Prostate gland (tissue), 2 donors: ENCODE data around the gene PCDH1. TPM values are rescaled to one million over a fixed set of nuclear protein-coding genes. Genes with fewer than 3 reads are reported as not detected.

Experiments used
- DNase-seq: peaks from one replicate; pipeline ENCODE4 v3.0.0-alpha.2; 2019; ENCODE audit warnings: low spot score
- H3K27ac ChIP-seq, 2 donors: fragments of 200-600 bp; sonication (generic); 2 replicates each; pipeline ENCODE4 v1.5.1; 2017 to 2019
- H3K27me3 ChIP-seq: fragments of 200-600 bp; sonication (generic); replicated peaks from 2 replicates; pipeline ENCODE4 v1.5.1; 2019; ENCODE audit not compliant: insufficient read depth
- H3K36me3 ChIP-seq, 2 donors: fragments of 200-600 bp; sonication (generic); 1 replicate in 1 of 2; 2 replicates in 1 of 2; pipeline versions ENCODE4 v1.5.1 to v1.8.1; 2017 to 2019
- H3K4me1 ChIP-seq: fragments of 200-600 bp; sonication (generic); replicated peaks from 2 replicates; pipeline ENCODE4 v1.5.1; 2019
- H3K4me3 ChIP-seq, 2 donors: fragments of 200-600 bp; sonication (generic); 2 replicates each; pipeline ENCODE4 v1.5.1; 2017 to 2019
- H3K9me3 ChIP-seq: fragments of 200-600 bp; sonication (generic); 2 replicates; pipeline ENCODE4 v1.5.1; 2017
- POLR2A ChIP-seq: fragments of 450-650 bp; IDR thresholded peaks from one replicate; pipeline ENCODE4 v1.6.1; 2016; ENCODE audit warnings: antibody characterized with exemption, mild to moderate bottlenecking
- POLR2AphosphoS5 ChIP-seq: sonication (generic); formaldehyde crosslinking; IDR thresholded peaks from one replicate; pipeline ENCODE4 v1.6.1; 2017; ENCODE audit warnings: antibody characterized with exemption
- WGBS: methylation state at CpG from one replicate; pipeline ENCODE4 v1.1.5; 2018; 5-methylcytosine and 5-hydroxymethylcytosine counted together
- intact Hi-C: fragments of 100-400 bp; cut with DNase I; formaldehyde crosslinking; loops from one replicate; pipeline ENCODE4 v1.14.2; 2022
- total RNA-seq, 2 donors: library from RNA; depleted of rRNA; stranded (reverse); fragments of >200 nt; gene quantifications; one replicate each; pipeline ENCODE4 v1.1.0, GENCODE V29; 2016
- TF ChIP-seq, protein P1 (sequence below), 4 experiments: fragments of 200-600 bp in 2 of 4; fragments of 450-650 bp in 2 of 4; sonication (generic) in 2 of 4; IDR thresholded peaks; 1 replicate in 3 of 4; 2 replicates in 1 of 4; pipeline ENCODE4 v1.5.1; 2016 to 2019; ENCODE audit warnings: antibody characterized with exemption in 4 of 4, mild to moderate bottlenecking in 2 of 4, moderate library complexity in 2 of 4

Gene PCDH1
- total RNA-seq, 2 donors from 2014 or later, result 49.2 to 81.1 TPM

DNA sequence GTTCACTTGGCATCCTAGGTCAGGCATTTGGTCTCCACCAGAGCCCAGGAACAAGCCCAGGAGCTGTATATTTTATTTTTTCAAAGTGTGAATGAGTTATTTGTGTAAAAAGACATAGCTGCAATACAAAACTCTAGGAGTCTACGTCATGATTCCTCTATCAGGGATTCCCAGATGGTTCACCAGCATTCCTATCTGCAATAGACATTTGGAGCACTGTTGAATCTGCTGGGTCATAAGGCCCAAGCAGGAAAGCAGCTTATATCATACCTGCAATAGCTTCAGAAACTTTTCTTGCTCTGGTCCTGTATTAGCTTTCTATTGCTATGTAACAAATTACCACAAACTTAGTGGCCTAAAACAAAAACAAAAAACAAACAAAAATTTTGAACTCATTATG, 28.8 kb upstream of the PCDH1 start:
- WGBS, result 0% methylated on average over 1 of the region's 1 CpG
- H3K9me3 ChIP-seq, result no peaks in the 10 kb centered on the region

DNA sequence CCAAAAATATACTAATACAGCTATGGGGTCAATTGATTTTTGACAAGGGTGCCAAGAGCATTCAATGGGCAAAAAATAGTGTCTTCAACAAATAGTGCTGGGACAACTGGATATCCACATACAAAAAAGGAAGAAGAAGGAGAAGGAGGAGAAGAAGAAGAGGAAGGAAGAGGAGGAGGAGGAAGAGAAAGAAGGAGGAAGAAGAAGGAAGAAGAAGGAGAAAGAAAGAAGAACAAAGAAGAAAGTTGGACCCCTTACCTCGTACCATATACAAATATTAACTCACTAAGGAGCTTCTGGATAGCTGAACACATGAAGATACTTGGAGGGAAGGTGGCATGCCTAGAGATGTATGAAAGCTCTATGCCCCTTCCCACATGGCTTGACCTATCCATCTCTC, 28.3 kb upstream of the PCDH1 start:
- no peak for TF ChIP-seq POLR2AphosphoS5
- TF ChIP-seq POLR2A, result no peak
- TF ChIP-seq, protein P1, sequence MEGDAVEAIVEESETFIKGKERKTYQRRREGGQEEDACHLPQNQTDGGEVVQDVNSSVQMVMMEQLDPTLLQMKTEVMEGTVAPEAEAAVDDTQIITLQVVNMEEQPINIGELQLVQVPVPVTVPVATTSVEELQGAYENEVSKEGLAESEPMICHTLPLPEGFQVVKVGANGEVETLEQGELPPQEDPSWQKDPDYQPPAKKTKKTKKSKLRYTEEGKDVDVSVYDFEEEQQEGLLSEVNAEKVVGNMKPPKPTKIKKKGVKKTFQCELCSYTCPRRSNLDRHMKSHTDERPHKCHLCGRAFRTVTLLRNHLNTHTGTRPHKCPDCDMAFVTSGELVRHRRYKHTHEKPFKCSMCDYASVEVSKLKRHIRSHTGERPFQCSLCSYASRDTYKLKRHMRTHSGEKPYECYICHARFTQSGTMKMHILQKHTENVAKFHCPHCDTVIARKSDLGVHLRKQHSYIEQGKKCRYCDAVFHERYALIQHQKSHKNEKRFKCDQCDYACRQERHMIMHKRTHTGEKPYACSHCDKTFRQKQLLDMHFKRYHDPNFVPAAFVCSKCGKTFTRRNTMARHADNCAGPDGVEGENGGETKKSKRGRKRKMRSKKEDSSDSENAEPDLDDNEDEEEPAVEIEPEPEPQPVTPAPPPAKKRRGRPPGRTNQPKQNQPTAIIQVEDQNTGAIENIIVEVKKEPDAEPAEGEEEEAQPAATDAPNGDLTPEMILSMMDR (IDR thresholded peaks at IDR 0.05), result no peak
- no peak for DNase-seq
- Histone ChIP-seq H3K4me3 (no peak overlapping the region), H3K9me3 (no peaks in the 10 kb centered on the region), H3K27me3 (no peaks in the 10 kb centered on the region), H3K36me3 (no peaks in the 10 kb centered on the region), H3K27ac (no peak overlapping the region), H3K4me1 (no peaks in the 10 kb centered on the region)
- intact Hi-C loops, result no loop called here
- 50% methylated on average over 1 of the region's 1 CpG for WGBS

More for the DNA sequence above, 28.8 kb upstream of the PCDH1 start:
- Histone ChIP-seq H3K36me3 (no peaks in the 10 kb centered on the region), H3K27ac (no peak overlapping the region), H3K4me1 (no peaks in the 10 kb centered on the region), H3K4me3 (no peak overlapping the region), H3K27me3 (no peaks in the 10 kb centered on the region)
- intact Hi-C loops, result no loop called here
- DNase-seq, result no peak
- TF ChIP-seq, protein P1 (IDR thresholded peaks at IDR 0.05), result no peak
- TF ChIP-seq POLR2AphosphoS5 (no peak), POLR2A (no peak)

DNA sequence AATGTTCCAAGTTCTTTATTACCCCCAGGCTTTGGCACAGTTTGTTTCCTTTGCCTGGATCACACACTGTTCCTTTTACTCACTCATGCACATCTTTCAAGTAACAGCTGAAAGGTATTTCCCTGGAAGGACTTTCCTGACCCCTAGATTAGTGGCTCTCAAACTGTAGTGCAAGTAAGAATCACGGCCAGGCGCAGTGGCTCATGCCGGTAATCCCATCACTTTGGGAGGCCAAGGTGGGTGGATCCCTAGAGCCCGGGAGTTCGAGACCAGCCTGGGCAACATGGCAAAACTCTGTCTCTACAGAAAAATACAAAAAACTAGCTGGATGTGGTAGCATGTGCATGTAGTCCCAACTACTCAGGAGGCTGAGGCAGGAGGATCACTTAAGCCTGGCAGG, 26.3 kb upstream of the PCDH1 start:
- H3K9me3 ChIP-seq, result no peaks in the 10 kb centered on the region
- H3K27ac ChIP-seq, result no peak overlapping the region
- WGBS, result 59% methylated on average over 5 of the region's 5 CpGs
- TF ChIP-seq, protein P1 (IDR thresholded peaks at IDR 0.05), result no peak
- TF ChIP-seq POLR2AphosphoS5, result no peak
- no peak for TF ChIP-seq POLR2A
- no peak overlapping the region for H3K4me3 ChIP-seq
- H3K27me3 ChIP-seq, result no peaks in the 10 kb centered on the region
- H3K36me3 ChIP-seq, result no peaks in the 10 kb centered on the region
- intact Hi-C loops, result no loop called here
- DNase-seq, result no peak
- H3K4me1 ChIP-seq, result no peaks in the 10 kb centered on the region

DNA sequence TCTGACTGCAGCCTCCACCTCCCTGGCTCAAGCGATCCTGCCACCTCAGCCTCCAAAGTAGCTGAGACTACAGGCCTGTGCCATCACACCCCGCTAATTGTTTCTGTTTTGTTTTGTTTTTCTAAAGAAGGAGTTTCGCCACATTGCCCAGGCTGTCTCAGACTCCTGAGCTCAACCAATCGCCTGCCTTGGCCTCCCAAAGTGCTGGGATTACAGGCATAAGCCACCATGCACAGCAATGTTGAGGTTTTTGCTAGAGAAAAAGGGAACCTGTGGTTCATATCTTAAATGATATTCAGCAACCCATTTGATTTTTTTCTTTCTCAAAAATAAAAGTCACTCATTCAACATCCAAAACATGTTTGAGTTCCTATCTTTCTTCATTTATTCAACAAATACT, 25.1 kb upstream of the PCDH1 start:
- H3K9me3 ChIP-seq, result no peaks in the 10 kb centered on the region

DNA sequence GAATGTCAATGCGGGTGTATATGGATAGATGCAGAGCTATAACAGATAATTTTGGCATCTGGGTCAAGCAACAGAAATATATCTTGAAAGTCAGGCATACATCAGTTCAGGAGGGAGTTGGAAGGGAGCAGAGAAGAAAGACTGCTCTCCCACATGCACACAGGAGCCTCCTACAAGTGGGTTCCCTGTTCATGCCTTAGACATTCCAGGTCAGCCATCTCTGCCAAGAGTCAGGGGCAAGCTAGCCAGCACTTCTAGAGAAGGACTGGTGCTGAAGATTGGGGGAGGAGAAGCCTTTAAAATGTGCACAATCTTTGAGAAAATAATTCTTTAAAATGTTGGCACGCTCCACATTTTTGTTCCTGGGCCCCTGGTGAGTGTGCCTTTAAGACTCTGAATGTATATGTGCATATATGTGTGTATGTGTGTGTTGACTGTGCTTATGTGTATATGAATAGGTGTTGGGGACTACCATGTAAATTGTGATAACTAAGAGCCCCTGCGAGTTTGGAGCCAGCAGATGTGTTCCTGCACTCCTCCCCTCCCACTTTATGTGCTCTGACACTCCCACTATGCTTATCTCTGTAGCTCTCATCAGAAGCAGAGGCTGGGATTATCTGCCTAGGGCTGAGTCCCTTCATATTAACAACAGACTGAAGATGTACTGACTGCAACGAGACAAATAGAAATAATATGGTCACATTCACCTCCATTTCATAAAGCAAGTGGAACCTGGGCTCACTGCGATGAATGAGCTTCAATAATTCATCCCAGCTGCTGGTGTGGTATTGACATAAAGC, 24.0 kb upstream of the PCDH1 start:
- no peaks in the 10 kb centered on the region for H3K4me1 ChIP-seq
- H3K9me3 ChIP-seq, result no peaks in the 10 kb centered on the region
- H3K27ac ChIP-seq, result no peak overlapping the region
- TF ChIP-seq POLR2AphosphoS5 (no peak), POLR2A (no peak)
- TF ChIP-seq, protein P1 (IDR thresholded peaks at IDR 0.05), result no peak
- no peak for DNase-seq
- no peaks in the 10 kb centered on the region for H3K27me3 ChIP-seq
- H3K4me3 ChIP-seq, result no peak overlapping the region
- 75% methylated on average over 5 of the region's 5 CpGs for WGBS
- H3K36me3 ChIP-seq, result no peaks in the 10 kb centered on the region
- intact Hi-C loops, result no loop called here

More for the DNA sequence above, 25.1 kb upstream of the PCDH1 start:
- Histone ChIP-seq H3K27ac (no peak overlapping the region), H3K36me3 (no peaks in the 10 kb centered on the region), H3K4me3 (no peak overlapping the region), H3K4me1 (no peaks in the 10 kb centered on the region), H3K27me3 (no peaks in the 10 kb centered on the region)
- 74% methylated on average over 4 of the region's 4 CpGs for WGBS
- intact Hi-C loops, result no loop called here
- DNase-seq, result no peak
- TF ChIP-seq POLR2A (no peak), POLR2AphosphoS5 (no peak)
